Stimulated activated CD4-positive, alpha-beta T cell treated with anti-CD3 and anti-CD28 coated beads, Interleukin-4, amount 100 ng/mL, for 24 hours (primary cell): ENCODE results near the gene TRANK1.

ENCODE experiments used
- DNase-seq: peaks from one replicate; pipeline ENCODE4 v3.0.0-alpha.2; 2020

The TRANK1 gene

GRCh38 chr3:36786921-36787890 is 157.6 kb downstream of the TRANK1 start:
- DNase-seq: no peak

- DNase-seq: no peak
These were observed 160.7 kb downstream of the TRANK1 start for GRCh38 chr3:36784138-36784635.

GRCh38 chr3:36777424-36778218 is 167.2 kb downstream of the TRANK1 start:
- no peak for DNase-seq
